Endodermal cell (in vitro differentiated cells): Measurements from ENCODE around the gene DGKG. TPM values are rescaled to one million over a fixed set of nuclear protein-coding genes. Genes with fewer than 3 reads are reported as not detected.

Experiments used
- DNase-seq: peaks from one replicate; pipeline ENCODE4 v3.0.0-alpha.2; 2017
- H3K27ac ChIP-seq: 2 replicates; pipeline ENCODE4 v1.5.1; 2013; ENCODE audit warnings: mild to moderate bottlenecking, low read depth, low read length, moderate library complexity
- H3K27me3 ChIP-seq: 2 replicates; pipeline ENCODE4 v1.6.1; 2013; ENCODE audit warnings: mild to moderate bottlenecking, low read length, moderate library complexity; ENCODE audit not compliant: insufficient read depth, control insufficient read depth, poor library complexity, severe bottlenecking
- H3K36me3 ChIP-seq: 2 replicates; pipeline ENCODE4 v1.7.0; 2013; ENCODE audit warnings: mild to moderate bottlenecking, low read length, moderate library complexity; ENCODE audit not compliant: control insufficient read depth, insufficient read depth
- H3K4me1 ChIP-seq: one replicate; pipeline ENCODE4 v1.7.0; 2013; ENCODE audit warnings: low read length; ENCODE audit not compliant: control insufficient read depth, insufficient read depth
- H3K4me3 ChIP-seq: 2 replicates; pipeline ENCODE4 v1.5.1; 2013; ENCODE audit warnings: mild to moderate bottlenecking, low read length, moderate library complexity
- H3K9ac ChIP-seq: 2 replicates; pipeline ENCODE4 v1.6.1; 2013; ENCODE audit warnings: mild to moderate bottlenecking, low read length, moderate library complexity; ENCODE audit not compliant: poor library complexity, severe bottlenecking; ENCODE audit errors: extremely low read depth
- H3K9me3 ChIP-seq: 2 replicates; pipeline ENCODE4 v1.6.1; 2013; ENCODE audit warnings: mild to moderate bottlenecking, low read length, moderate library complexity; ENCODE audit not compliant: control insufficient read depth
- H3K27ac Mint-ChIP-seq: 2 replicates; pipeline ENCODE4 v1.8.0; 2020; ENCODE audit warnings: mixed read lengths
- H3K27me3 Mint-ChIP-seq: 2 replicates; pipeline ENCODE4 v1.8.0; 2021; ENCODE audit warnings: mild to moderate bottlenecking, mixed read lengths; ENCODE audit not compliant: insufficient read depth
- H3K36me3 Mint-ChIP-seq: 2 replicates; pipeline ENCODE4 v1.8.0; 2020; ENCODE audit warnings: low read depth, mixed read lengths
- H3K4me1 Mint-ChIP-seq: 2 replicates; pipeline ENCODE4 v1.8.0; 2020; ENCODE audit warnings: mixed read lengths
- H3K4me3 Mint-ChIP-seq: 2 replicates; pipeline ENCODE4 v1.8.0; 2020; ENCODE audit warnings: mild to moderate bottlenecking, moderate library complexity, mixed read lengths
- H3K9me3 Mint-ChIP-seq: 2 replicates; pipeline ENCODE4 v1.8.0; 2020; ENCODE audit warnings: mild to moderate bottlenecking, mixed read lengths
- CTCF ChIP-seq: fragments of 200-600 bp; sonication (generic); conservative IDR thresholded peaks from 2 replicates; pipeline ENCODE4 v1.5.0; 2021; ENCODE audit warnings: antibody characterized with exemption, mild to moderate bottlenecking
- WGBS, 2 experiments: methylation state at CpG; one replicate each; pipeline versions ENCODE4 v1.1.5 to v1.1.7; 2013; ENCODE audit warnings: missing lambda C conversion rate in 2 of 2, mixed read lengths in 1 of 2; ENCODE audit not compliant: insufficient coverage in 1 of 2, insufficient read length in 1 of 2; 5-methylcytosine and 5-hydroxymethylcytosine counted together
- total RNA-seq, 2 donors: library from RNA; stranded (reverse); fragmentation: NEBNext Ultra II Directional in 1 of 2; extraction: Animal tissue kit (Norgen Biotek cat#: 25700) in 1 of 2; gene quantifications; 2 replicates in 1 of 2; 3 replicates in 1 of 2; pipeline ENCODE4 v1.2.1, GENCODE V29; 2021

The DGKG gene
- total RNA-seq, 2 donors from 2014 or later = 0.86 to 1.8 TPM

- no peak for DNase-seq
- no peak for TF ChIP-seq CTCF
- H3K9me3 Mint-ChIP-seq = no peaks in the 10 kb centered on the region
- H3K36me3 Mint-ChIP-seq = no peaks in the 10 kb centered on the region
- Histone ChIP-seq H3K36me3 (no peaks in the 10 kb centered on the region), H3K4me1 (no peaks in the 10 kb centered on the region), H3K9ac (no peak overlapping the region), H3K27ac (no peak overlapping the region), H3K4me3 (no peak overlapping the region), H3K27me3 (peaks cover 11% of the 10 kb centered on the region), H3K9me3 (no peaks in the 10 kb centered on the region)
- WGBS, 2 experiments = 91 to 95% methylated on average over 4 to 5 of the region's 5 CpGs
- peaks cover 20% of the 10 kb centered on the region for H3K27me3 Mint-ChIP-seq
- H3K27ac Mint-ChIP-seq = no peak overlapping the region
- no peak overlapping the region for H3K4me3 Mint-ChIP-seq
- peaks cover 19% of the 10 kb centered on the region for H3K4me1 Mint-ChIP-seq
Observed at GRCh38 chr3:186133980-186134379, 228.1 kb downstream of the DGKG start.

GRCh38 chr3:186132487-186132886 lies 229.5 kb downstream of the DGKG start:
- Mint-ChIP-seq H3K9me3 (no peaks in the 10 kb centered on the region), H3K36me3 (no peaks in the 10 kb centered on the region), H3K27me3 (peaks cover 20% of the 10 kb centered on the region), H3K27ac (no peak overlapping the region), H3K4me3 (no peak overlapping the region), H3K4me1 (peaks cover 29% of the 10 kb centered on the region)
- Histone ChIP-seq H3K4me3 (no peak overlapping the region), H3K27me3 (peaks cover 11% of the 10 kb centered on the region), H3K36me3 (no peaks in the 10 kb centered on the region), H3K9me3 (no peaks in the 10 kb centered on the region), H3K4me1 (no peaks in the 10 kb centered on the region), H3K27ac (no peak overlapping the region), H3K9ac (no peak overlapping the region)
- DNase-seq = no peak
- no peak for TF ChIP-seq CTCF
- 89 to 93% methylated on average over 1 to 2 of the region's 2 CpGs for WGBS, 2 experiments

GRCh38 chr3:186129206-186129605 lies 232.8 kb downstream of the DGKG start:
- Mint-ChIP-seq H3K27me3 (peaks cover 17% of the 10 kb centered on the region), H3K36me3 (no peaks in the 10 kb centered on the region), H3K9me3 (no peaks in the 10 kb centered on the region), H3K4me3 (no peak overlapping the region), H3K4me1 (peaks cover 39% of the 10 kb centered on the region), H3K27ac (no peak overlapping the region)
- Histone ChIP-seq H3K9ac (no peak overlapping the region), H3K9me3 (no peaks in the 10 kb centered on the region), H3K4me1 (no peaks in the 10 kb centered on the region), H3K27me3 (no peaks in the 10 kb centered on the region), H3K4me3 (no peak overlapping the region), H3K36me3 (no peaks in the 10 kb centered on the region), H3K27ac (no peak overlapping the region)
- no peak for TF ChIP-seq CTCF
- peak; percentile 61 for DNase-seq
- 87% methylated on average over 4 of the region's 4 CpGs; no CpG with 5 or more reads in 1 of the 2 experiments for WGBS, 2 experiments
